ENCODE results near the gene BRWD1.

Gene BRWD1

DNA sequence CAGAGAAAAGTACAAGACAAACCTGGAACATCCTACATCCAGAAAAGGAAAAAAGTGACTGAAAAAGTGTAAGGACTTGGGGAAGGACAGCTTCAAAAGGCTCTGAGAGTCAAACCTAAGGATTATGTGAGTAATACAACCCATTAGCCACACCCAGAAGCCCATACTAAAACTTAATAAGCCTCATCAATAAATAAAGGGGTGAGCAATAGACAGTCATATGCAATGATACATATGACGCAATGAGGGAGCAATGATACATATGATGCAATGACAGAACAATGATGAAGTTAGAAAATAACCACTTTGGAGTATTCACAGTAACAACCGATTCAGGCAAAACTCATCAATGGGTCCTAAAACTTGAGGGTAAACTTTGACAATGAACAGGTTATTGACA lies 50.1 kb downstream of the BRWD1 start:
- no peak for DNase-seq (ENCODE audit: low read depth)
- TF ChIP-seq CTCF (IDR thresholded peaks at IDR 0.05; ENCODE audit: insufficient read depth, low read depth, low read length, missing control alignments), result no peak

DNA sequence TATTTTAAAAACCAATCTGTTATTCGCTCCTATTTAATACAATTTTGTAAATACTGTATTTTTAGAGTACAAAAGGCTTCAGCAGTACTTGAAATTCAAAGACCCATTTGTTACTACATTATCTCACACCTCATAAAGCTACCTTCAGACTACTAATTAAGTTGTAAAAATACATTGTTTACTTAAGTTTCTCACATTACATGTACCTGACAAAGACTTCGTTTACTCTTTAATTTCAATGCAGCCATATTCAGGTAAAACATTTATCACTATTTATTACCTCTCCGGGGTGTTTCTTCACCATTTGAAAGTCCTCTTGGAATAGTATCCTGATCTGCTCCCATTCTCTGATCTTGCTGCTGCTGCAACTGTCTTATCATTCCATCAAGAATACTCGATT lies 55.2 kb downstream of the BRWD1 start:
- TF ChIP-seq CTCF (IDR thresholded peaks at IDR 0.05; ENCODE audit: insufficient read depth, low read depth, low read length, missing control alignments), result no peak
- H3K4me3 ChIP-seq (ENCODE audit: low read depth, low read length), result no peak overlapping the region
- no peak for DNase-seq (ENCODE audit: low read depth)

More for the DNA sequence above, 50.1 kb downstream of the BRWD1 start:
- no peak overlapping the region for H3K4me3 ChIP-seq (ENCODE audit: low read depth, low read length)

DNA sequence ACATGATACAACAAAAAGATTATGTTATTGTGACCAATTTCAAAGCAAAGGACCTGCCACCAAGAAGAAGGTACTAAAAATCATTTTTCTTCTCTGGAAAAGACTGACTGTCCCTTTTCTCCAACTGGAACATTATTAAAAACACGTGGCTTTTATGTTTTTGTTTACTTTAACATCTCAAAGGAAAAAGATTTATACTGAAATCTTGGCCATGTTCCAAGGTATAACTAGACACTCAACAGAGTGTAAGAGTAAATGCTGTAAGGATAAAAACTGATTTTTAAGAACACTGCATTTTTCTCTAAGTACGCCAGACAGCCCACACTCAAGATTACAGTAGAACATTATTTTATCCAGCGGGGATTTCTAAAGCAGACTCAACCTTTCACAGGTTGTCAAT lies 62.1 kb downstream of the BRWD1 start:
- no peak for DNase-seq (ENCODE audit: low read depth)
- no peak overlapping the region for H3K4me3 ChIP-seq (ENCODE audit: low read depth, low read length)

GRCh38 chr21:39238275-39238674 lies 75.2 kb downstream of the BRWD1 start:
- DNase-seq (ENCODE audit: low read depth), result no peak
- H3K4me3 ChIP-seq (ENCODE audit: low read depth, low read length), result no peak overlapping the region
- TF ChIP-seq CTCF (IDR thresholded peaks at IDR 0.05; ENCODE audit: insufficient read depth, low read depth, low read length, missing control alignments), result no peak

More for the DNA sequence above, 62.1 kb downstream of the BRWD1 start:
- no peak for TF ChIP-seq CTCF (IDR thresholded peaks at IDR 0.05; ENCODE audit: insufficient read depth, low read depth, low read length, missing control alignments)

- no peak for DNase-seq (ENCODE audit: low read depth)
- TF ChIP-seq CTCF (IDR thresholded peaks at IDR 0.05; ENCODE audit: insufficient read depth, low read depth, low read length, missing control alignments), result no peak
- H3K4me3 ChIP-seq (ENCODE audit: low read depth, low read length), result no peak overlapping the region
Measured at GRCh38 chr21:39232861-39233291, 80.6 kb downstream of the BRWD1 start.

DNA sequence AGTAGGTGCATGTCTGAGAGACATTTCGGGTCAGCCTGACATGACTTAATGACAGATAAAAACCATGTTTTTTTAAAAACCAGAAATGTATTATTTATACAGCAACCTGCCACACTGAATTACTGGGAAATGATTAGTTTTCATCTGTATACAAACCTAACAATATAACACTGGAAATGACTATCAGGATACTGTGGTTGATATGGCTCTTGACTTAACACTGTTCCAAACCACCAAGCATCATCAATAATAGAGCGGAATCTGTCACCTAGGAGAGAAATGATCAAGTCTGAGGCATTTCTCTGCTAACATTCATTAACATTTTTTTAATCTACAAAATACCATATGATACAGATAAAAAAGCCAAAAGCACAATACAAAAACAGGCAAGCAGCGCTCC lies 88.5 kb downstream of the BRWD1 start:
- H3K4me3 ChIP-seq (ENCODE audit: low read depth, low read length), result no peak overlapping the region
- no peak for TF ChIP-seq CTCF (IDR thresholded peaks at IDR 0.05; ENCODE audit: insufficient read depth, low read depth, low read length, missing control alignments)
- DNase-seq (ENCODE audit: low read depth), result no peak

DNA sequence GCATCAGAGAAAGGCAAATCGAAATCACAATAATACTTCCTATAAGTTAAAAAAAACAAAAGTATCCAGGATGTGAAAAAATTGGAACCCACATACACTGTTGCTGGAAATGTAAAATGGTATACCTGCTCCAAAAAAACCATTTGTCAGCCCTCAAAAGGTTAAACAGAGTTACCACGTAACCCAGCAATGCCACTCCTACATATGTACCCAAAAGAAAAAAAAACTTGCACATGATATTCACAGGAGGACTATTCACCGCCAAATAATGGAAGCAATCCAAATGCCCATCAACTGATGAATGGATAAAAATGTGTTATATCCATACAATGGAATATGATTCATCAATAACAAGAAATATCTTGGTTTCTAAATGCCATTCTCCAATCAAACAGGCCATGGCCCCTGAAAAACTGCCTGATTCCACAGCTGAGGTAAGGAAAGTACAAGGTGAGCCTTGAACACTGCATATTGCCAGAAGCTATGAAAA lies 91.4 kb downstream of the BRWD1 start:
- DNase-seq (ENCODE audit: low read depth), result no peak
- TF ChIP-seq CTCF (IDR thresholded peaks at IDR 0.05; ENCODE audit: insufficient read depth, low read depth, low read length, missing control alignments), result no peak

More for the DNA sequence above, 91.4 kb downstream of the BRWD1 start:
- no peak overlapping the region for H3K4me3 ChIP-seq (ENCODE audit: low read depth, low read length)
